OCI-LY3 (cell line): ENCODE data around the gene POLR2M.
A peak's percentile ranks its signal among the peaks of the same experiment; 100 is the strongest.

ENCODE experiments used
- H2AFZ ChIP-seq: fragments of 200-600, 300-600 bp; shearing (Covaris generic); 2 replicates; pipeline ENCODE4 v1.6.0; 2014; ENCODE audit warnings: antibody characterized with exemption, low read depth, low read length
- H3K27ac ChIP-seq: fragments of 200-600, 300-600 bp; sonication (generic); 2 replicates; pipeline ENCODE4 v1.5.1; 2014; ENCODE audit warnings: mild to moderate bottlenecking, low read length, moderate library complexity, mixed read lengths
- H3K27me3 ChIP-seq: fragments of 200-600, 300-600 bp; sonication (generic); 2 replicates; pipeline ENCODE4 v1.6.1; 2014; ENCODE audit warnings: low read depth, low read length, mixed read lengths
- H3K36me3 ChIP-seq: fragments of 200-600, 300-600 bp; sonication (generic); replicated peaks from 2 replicates; pipeline ENCODE3; 2014; ENCODE audit warnings: low read depth, low read length, mixed read lengths
- H3K4me1 ChIP-seq: fragments of 300-600, 200-600 bp; sonication (generic); 2 replicates; pipeline ENCODE4 v1.6.1; 2014; ENCODE audit warnings: low read length, mixed read lengths
- H3K4me2 ChIP-seq: fragments of 200-600, 300-600 bp; sonication (generic); 2 replicates; pipeline ENCODE4 v1.6.1; 2014; ENCODE audit warnings: low read length, mixed read lengths
- H3K4me3 ChIP-seq: fragments of 300-600, 200-600 bp; sonication (generic); 2 replicates; pipeline ENCODE4 v1.5.1; 2014; ENCODE audit warnings: antibody characterized with exemption, mild to moderate bottlenecking, low read length, moderate library complexity
- H3K79me2 ChIP-seq: fragments of 300-600, 200-600 bp; shearing (Covaris generic); 2 replicates; pipeline ENCODE4 v1.6.1; 2014; ENCODE audit warnings: mild to moderate bottlenecking, low read length, mixed read lengths
- H3K9ac ChIP-seq: fragments of 300-600, 200-600 bp; shearing (Covaris generic); 2 replicates; pipeline ENCODE4 v1.6.0; 2014; ENCODE audit warnings: mild to moderate bottlenecking, low read length, moderate library complexity
- H3K9me3 ChIP-seq: fragments of 200-600, 300-600 bp; shearing (Covaris generic); 2 replicates; pipeline ENCODE4 v1.6.1; 2014; ENCODE audit warnings: low read length, mixed read lengths; ENCODE audit not compliant: insufficient read depth
- H4K20me1 ChIP-seq: fragments of 200-600, 300-600 bp; sonication (generic); 2 replicates; pipeline ENCODE4 v1.6.1; 2016; ENCODE audit warnings: low read length, mixed read lengths; ENCODE audit not compliant: insufficient read depth
- EZH2phosphoT487 ChIP-seq: fragments of 200-600 bp; shearing (Covaris generic); IDR thresholded peaks from 2 replicates; pipeline ENCODE4 v1.6.1; 2018; ENCODE audit warnings: antibody characterized with exemption, mixed run types, low read depth
- TF ChIP-seq, protein P1 (sequence below): fragments of 200-600, 300-600 bp; sonication (generic); IDR thresholded peaks from 2 replicates; pipeline ENCODE4 v1.5.1; 2014; ENCODE audit warnings: antibody characterized with exemption, low read length, low read depth

The POLR2M gene

DNA sequence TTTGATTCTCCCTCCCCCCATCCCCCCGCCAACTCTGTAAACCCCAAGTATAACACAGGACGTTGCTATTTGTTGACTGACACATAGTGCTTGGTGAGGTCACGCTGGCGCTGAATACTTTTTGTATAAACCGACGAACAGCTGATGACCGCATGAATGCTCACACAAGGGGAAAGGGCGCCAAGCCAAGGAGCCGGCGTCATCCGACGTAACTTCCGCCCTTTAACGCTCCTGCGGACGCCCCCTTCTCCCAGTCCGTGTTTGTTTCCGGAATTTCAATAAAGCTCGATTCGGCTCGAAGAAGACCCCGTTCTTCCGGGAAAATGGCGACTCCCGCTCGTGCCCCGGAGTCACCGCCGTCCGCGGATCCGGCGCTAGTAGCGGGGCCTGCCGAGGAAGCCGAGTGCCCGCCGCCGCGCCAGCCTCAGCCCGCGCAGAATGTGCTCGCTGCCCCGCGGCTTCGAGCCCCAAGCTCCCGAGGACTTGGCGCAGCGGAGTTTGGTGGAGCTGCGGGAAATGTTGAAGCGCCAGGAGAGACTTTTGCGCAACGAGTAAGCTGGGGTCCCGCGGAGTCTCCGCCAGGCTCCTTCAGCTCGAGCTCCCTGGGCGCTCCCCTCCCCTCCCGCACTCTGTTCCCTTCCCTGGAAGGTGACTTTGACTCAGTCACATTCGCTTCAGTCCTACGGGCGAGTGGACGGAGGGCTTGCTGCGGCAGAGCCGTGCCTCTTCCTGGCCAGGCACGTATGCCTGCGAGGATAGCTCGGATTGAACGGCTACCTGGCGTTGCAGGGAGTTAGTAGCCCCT is at the start of gene POLR2M:
POLR2M (plus strand) TSS at position 310 of the 805 bp plus-strand sequence; CDS start at position 439, 129 bp downstream.
- TF ChIP-seq, protein P1, sequence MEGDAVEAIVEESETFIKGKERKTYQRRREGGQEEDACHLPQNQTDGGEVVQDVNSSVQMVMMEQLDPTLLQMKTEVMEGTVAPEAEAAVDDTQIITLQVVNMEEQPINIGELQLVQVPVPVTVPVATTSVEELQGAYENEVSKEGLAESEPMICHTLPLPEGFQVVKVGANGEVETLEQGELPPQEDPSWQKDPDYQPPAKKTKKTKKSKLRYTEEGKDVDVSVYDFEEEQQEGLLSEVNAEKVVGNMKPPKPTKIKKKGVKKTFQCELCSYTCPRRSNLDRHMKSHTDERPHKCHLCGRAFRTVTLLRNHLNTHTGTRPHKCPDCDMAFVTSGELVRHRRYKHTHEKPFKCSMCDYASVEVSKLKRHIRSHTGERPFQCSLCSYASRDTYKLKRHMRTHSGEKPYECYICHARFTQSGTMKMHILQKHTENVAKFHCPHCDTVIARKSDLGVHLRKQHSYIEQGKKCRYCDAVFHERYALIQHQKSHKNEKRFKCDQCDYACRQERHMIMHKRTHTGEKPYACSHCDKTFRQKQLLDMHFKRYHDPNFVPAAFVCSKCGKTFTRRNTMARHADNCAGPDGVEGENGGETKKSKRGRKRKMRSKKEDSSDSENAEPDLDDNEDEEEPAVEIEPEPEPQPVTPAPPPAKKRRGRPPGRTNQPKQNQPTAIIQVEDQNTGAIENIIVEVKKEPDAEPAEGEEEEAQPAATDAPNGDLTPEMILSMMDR: no peak
- TF ChIP-seq EZH2phosphoT487: no peak
- peak within 1 kb of the TSS; percentile 90 for H3K4me2 ChIP-seq
- peak within 1 kb of the TSS; percentile 84 for H2AFZ ChIP-seq
- peaks cover 17% of the 10 kb centered on the region for H3K4me1 ChIP-seq
- no peaks in the 10 kb centered on the region for H3K27me3 ChIP-seq
- peaks cover 51% of the 10 kb centered on the region for H3K79me2 ChIP-seq
- no peaks in the 10 kb centered on the region for H3K9me3 ChIP-seq
- peak within 1 kb of the TSS; percentile 59 for H3K27ac ChIP-seq
- peaks cover 6% of the 10 kb centered on the region; the same call in 1 of the 2 replicates for H4K20me1 ChIP-seq
- H3K4me3 ChIP-seq: peak within 1 kb of the TSS; percentile 90
- peaks cover 28% of the 10 kb centered on the region for H3K36me3 ChIP-seq
- peak within 1 kb of the TSS; percentile 94 for H3K9ac ChIP-seq

- Histone ChIP-seq H3K27ac (no peak overlapping the region), H4K20me1 (no peaks in the 10 kb centered on the region), H3K4me3 (no peak overlapping the region), H3K79me2 (no peaks in the 10 kb centered on the region), H3K9ac (no peak overlapping the region), H3K4me2 (no peak overlapping the region), H3K9me3 (no peaks in the 10 kb centered on the region), H2AFZ (no peak overlapping the region), H3K4me1 (peaks cover 5% of the 10 kb centered on the region; the same call in 1 of the 2 replicates), H3K36me3 (no peaks in the 10 kb centered on the region), H3K27me3 (no peaks in the 10 kb centered on the region)
- TF ChIP-seq EZH2phosphoT487: no peak
- TF ChIP-seq, protein P1: no peak
Measured at GRCh38 chr15:57657619-57658018, 48.9 kb upstream of the POLR2M start.

GRCh38 chr15:57662091-57662744 is 44.3 kb upstream of the POLR2M start:
- Histone ChIP-seq H2AFZ (no peak overlapping the region), H3K79me2 (no peaks in the 10 kb centered on the region), H3K9ac (no peak overlapping the region), H3K4me1 (no peaks in the 10 kb centered on the region), H3K27ac (no peak overlapping the region), H3K27me3 (no peaks in the 10 kb centered on the region), H3K9me3 (no peaks in the 10 kb centered on the region), H3K36me3 (no peaks in the 10 kb centered on the region), H3K4me3 (no peak overlapping the region), H3K4me2 (no peak overlapping the region), H4K20me1 (no peaks in the 10 kb centered on the region)
- TF ChIP-seq, protein P1: no peak
- TF ChIP-seq EZH2phosphoT487: no peak

DNA sequence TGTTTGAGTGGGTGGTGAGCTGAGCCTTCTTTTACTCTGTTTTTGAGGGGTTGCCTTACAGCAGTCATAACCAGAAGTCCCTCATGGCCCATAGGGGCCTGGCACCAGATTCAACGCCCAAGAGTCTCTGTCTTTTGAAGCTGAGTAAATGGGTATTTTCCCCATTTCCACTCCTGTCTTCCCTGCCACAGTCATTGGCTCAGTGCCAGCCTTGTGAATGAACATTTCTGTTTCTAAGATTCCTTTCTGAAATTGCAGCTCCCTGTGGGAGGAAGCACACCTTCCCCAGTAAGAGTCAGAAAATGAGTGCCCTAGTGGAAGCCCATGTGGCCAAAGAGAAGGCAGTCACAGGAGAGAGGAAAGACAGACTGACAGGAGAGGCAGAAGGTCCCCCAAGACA is 43.7 kb upstream of the POLR2M start:
- Histone ChIP-seq H3K79me2 (no peaks in the 10 kb centered on the region), H3K9me3 (no peaks in the 10 kb centered on the region), H3K4me3 (no peak overlapping the region), H4K20me1 (no peaks in the 10 kb centered on the region), H3K9ac (no peak overlapping the region), H3K4me1 (peaks cover 2% of the 10 kb centered on the region), H3K4me2 (no peak overlapping the region), H3K36me3 (no peaks in the 10 kb centered on the region), H3K27me3 (no peaks in the 10 kb centered on the region), H2AFZ (no peak overlapping the region), H3K27ac (no peak overlapping the region)
- TF ChIP-seq EZH2phosphoT487: no peak
- TF ChIP-seq, protein P1: no peak
